BLaER1 treated with 17β-estradiol and CSF1 and Interleukin-3, amounts not matched to agents 10 nM and 100 nM (cell line): ENCODE data around the gene RNF13.

Experiments
- H3K27ac ChIP-seq, 11 experiments: shearing (Covaris generic); formaldehyde crosslinking; 2 replicates each; pipeline ENCODE4 v1.8.1; 2022
- H3K27me3 ChIP-seq, 11 experiments: shearing (Covaris generic); formaldehyde crosslinking; 2 replicates each; pipeline ENCODE4 v1.8.1; 2022
- H3K36me3 ChIP-seq, 11 experiments: shearing (Covaris generic); formaldehyde crosslinking; 2 replicates each; pipeline ENCODE4 v1.8.1; 2022
- H3K4me1 ChIP-seq, 10 experiments: shearing (Covaris generic); formaldehyde crosslinking; 2 replicates each; pipeline ENCODE4 v1.8.1; 2022
- H3K4me2 ChIP-seq, 11 experiments: shearing (Covaris generic); formaldehyde crosslinking; 2 replicates each; pipeline ENCODE4 v1.8.1; 2022
- H3K4me3 ChIP-seq, 10 experiments: shearing (Covaris generic); formaldehyde crosslinking; 2 replicates each; pipeline ENCODE4 v1.8.1; 2022
- H3K9ac ChIP-seq, 11 experiments: shearing (Covaris generic); formaldehyde crosslinking; 2 replicates each; pipeline ENCODE4 v1.8.1; 2022
- H3K9me3 ChIP-seq, 11 experiments: shearing (Covaris generic); formaldehyde crosslinking; replicated peaks in 1 of 11; 2 replicates each; pipeline ENCODE4 v1.8.1; 2022
- H4K20me1 ChIP-seq, 11 experiments: shearing (Covaris generic); formaldehyde crosslinking; 2 replicates each; pipeline ENCODE4 v1.8.1; 2022
- Cebpa-rat ChIP-seq, 11 experiments: shearing (Covaris generic); IDR thresholded peaks; 2 replicates each; pipeline ENCODE4 v1.8.1; 2022

Gene RNF13

DNA sequence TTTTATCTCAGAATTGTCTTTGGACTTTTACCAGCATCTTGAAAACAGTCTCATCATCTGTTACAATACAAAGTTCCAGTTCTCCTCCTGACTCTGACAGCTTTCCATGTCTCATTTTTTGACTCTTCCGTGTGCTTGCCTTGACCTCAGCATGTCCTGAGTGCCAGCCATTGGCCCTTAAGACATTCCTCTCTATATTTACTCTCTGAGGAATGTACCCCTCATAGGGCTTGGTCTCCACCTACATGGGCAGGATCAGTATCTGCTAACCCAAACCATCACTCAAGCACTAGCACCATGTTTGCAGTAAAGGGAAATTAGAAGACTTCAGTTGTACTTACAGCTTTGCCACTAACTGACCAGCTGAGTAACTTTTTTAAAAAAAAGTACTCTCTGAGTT, 36.8 kb upstream of the RNF13 start:
- Histone ChIP-seq H3K36me3 (no peaks in the 10 kb centered on the region), H3K27me3 (no peaks in the 10 kb centered on the region), H3K27ac (no peak overlapping the region), H3K9ac (no peak overlapping the region), H3K4me1 (peaks cover 1 to 17% (median 7%) of the 10 kb centered on the region in 10 experiments; a peak in 18 of 20 replicates), H3K4me3 (no peak overlapping the region), H4K20me1 (no peaks in the 10 kb centered on the region), H3K4me2 (no peak overlapping the region), H3K9me3 (no peaks in the 10 kb centered on the region)
- TF ChIP-seq Cebpa-rat (IDR thresholded peaks at IDR 0.05) = no peak

GRCh38 chr3:149777414-149778214, 35.4 kb upstream of the RNF13 start:
- Histone ChIP-seq H3K4me2 (no peak overlapping the region), H3K27ac (no peak overlapping the region), H3K27me3 (no peaks in the 10 kb centered on the region), H4K20me1 (no peaks in the 10 kb centered on the region), H3K36me3 (no peaks in the 10 kb centered on the region), H3K9ac (no peak overlapping the region), H3K9me3 (no peaks in the 10 kb centered on the region), H3K4me1 (peaks cover 7 to 31% (median 14%) of the 10 kb centered on the region in 10 experiments; a peak in 19 of 20 replicates), H3K4me3 (no peak overlapping the region)
- no peak for TF ChIP-seq Cebpa-rat (IDR thresholded peaks at IDR 0.05)

- Histone ChIP-seq H3K4me2 (peak overlapping the region; percentile 28 to 91 (median 67); a peak in 20 of 22 replicates), H3K9ac (peak overlapping the region in 3 of 11 experiments; percentile 54 to 66 (median 54); a peak in 3 of 22 replicates), H3K36me3 (no peaks in the 10 kb centered on the region), H3K4me3 (no peak overlapping the region; a peak in 1 of 20 replicates), H3K4me1 (peaks cover 7 to 52% (median 22%) of the 10 kb centered on the region in 10 experiments; a peak in 19 of 20 replicates), H3K9me3 (0 out of 22 replicates have a peak, but pooled peaks cover 0 to 4% (median 0%) of the 10 kb centered on the region in 11 experiments), H3K27ac (peak overlapping the region in 8 of 11 experiments; percentile 23 to 87 (median 64); a peak in 13 of 22 replicates), H4K20me1 (no peaks in the 10 kb centered on the region), H3K27me3 (no peaks in the 10 kb centered on the region)
- TF ChIP-seq Cebpa-rat (IDR thresholded peaks at IDR 0.05) = no peak
Measured at GRCh38 chr3:149781211-149781610, 31.8 kb upstream of the RNF13 start.

DNA sequence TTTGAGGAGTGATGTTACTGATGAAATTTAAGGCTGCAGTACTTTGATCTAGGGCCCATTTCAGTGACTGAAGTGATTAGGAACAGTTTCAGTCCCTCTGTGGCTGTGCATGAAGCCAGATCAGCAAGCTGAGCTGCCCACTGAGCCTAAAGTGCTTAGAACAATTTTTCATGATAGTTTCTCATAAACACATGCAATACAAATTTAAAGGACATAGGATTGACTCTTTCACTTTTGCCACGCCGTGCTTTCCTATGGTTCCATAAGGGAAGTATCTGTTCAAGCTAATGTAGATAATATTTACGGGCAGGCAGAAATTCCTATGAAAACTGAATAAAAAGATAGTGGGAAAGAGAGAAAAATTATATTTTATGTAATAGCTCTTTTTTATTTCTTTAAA, 31.3 kb upstream of the RNF13 start:
- Histone ChIP-seq H3K27ac (peak overlapping the region in 7 of 11 experiments; percentile 41 to 87 (median 67); a peak in 12 of 22 replicates), H3K9ac (peak overlapping the region in 3 of 11 experiments; percentile 36 to 54 (median 45); a peak in 4 of 22 replicates), H3K27me3 (no peaks in the 10 kb centered on the region), H3K4me2 (peak overlapping the region; percentile 28 to 91 (median 67); a peak in 18 of 22 replicates), H3K4me1 (peaks cover 7 to 52% (median 22%) of the 10 kb centered on the region in 10 experiments; a peak in 19 of 20 replicates), H3K4me3 (no peak overlapping the region; a peak in 1 of 20 replicates), H3K36me3 (no peaks in the 10 kb centered on the region), H3K9me3 (0 out of 22 replicates have a peak, but pooled peaks cover 0 to 4% (median 0%) of the 10 kb centered on the region in 11 experiments), H4K20me1 (no peaks in the 10 kb centered on the region)
- no peak for TF ChIP-seq Cebpa-rat (IDR thresholded peaks at IDR 0.05)

DNA sequence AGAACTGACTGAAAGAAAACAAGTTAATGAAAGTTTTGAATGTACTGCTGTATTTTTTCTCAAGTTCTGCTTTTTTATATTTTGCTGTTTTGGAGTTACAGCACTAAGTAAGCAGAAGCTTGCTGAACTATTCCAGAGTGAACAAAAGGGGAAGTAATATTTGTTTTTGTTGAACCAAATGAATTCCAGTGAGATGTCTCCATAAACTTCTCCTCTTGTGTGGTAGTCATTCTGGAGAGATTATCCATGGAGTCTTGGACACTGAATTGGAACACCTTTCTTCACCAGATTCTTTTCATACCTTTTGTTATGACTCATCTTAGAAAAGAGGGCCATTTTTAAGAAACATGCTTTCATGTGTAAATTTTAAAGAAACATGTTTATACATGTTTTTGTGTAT, 29.4 kb upstream of the RNF13 start:
- Histone ChIP-seq H3K9ac (peak overlapping the region in 4 of 11 experiments; percentile 9 to 74 (median 56); a peak in 6 of 22 replicates), H3K36me3 (no peaks in the 10 kb centered on the region), H3K4me3 (peak overlapping the region in 1 of 10 experiments; percentile 24; a peak in 1 of 20 replicates), H4K20me1 (no peaks in the 10 kb centered on the region), H3K4me2 (peak overlapping the region in 5 of 11 experiments; percentile 27 to 91 (median 80); a peak in 7 of 22 replicates), H3K27ac (peak overlapping the region in 7 of 11 experiments; percentile 28 to 87 (median 71); a peak in 15 of 22 replicates), H3K9me3 (0 out of 22 replicates have a peak, but pooled peaks cover 0 to 4% (median 0%) of the 10 kb centered on the region in 11 experiments), H3K27me3 (no peaks in the 10 kb centered on the region), H3K4me1 (peaks cover 7 to 64% (median 22%) of the 10 kb centered on the region in 10 experiments; a peak in 19 of 20 replicates)
- no peak for TF ChIP-seq Cebpa-rat (IDR thresholded peaks at IDR 0.05)

DNA sequence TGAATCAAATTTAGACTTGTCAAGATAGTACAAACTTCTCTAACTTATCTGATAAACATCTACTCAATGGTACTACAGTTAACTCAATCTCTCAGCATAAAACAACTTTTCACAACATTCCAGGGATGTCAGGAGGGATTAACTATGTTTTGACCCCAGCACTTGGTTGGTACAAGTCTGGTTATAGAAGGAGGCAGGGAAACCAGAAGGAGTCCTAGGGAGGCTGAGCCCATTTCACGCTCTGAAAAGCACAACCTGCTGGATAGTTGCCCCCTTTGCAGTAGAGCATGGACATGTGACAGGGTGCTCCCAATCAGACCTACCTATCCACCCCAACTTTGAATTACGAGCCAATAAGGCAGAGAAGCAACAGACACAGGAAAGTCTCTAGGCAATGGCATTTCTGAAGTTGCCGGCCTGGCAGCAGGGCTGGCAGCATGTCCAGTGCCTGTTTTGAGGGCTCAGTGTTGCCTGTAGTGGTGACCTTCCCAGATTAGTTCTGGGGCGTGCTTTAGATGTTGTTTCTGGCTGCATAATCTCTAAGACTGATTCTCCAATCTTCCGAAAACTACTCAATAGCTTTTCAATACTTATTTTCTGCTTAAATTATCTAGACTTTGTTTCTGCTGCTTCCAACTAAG, 28.8 kb upstream of the RNF13 start:
- Histone ChIP-seq H3K4me1 (peaks cover 7 to 66% (median 22%) of the 10 kb centered on the region in 10 experiments; a peak in 19 of 20 replicates), H3K27ac (peak overlapping the region in 8 of 11 experiments; percentile 21 to 87 (median 69); a peak in 14 of 22 replicates), H3K9ac (peak overlapping the region in 1 of 11 experiments; percentile 44; a peak in 2 of 22 replicates), H3K9me3 (0 out of 22 replicates have a peak, but pooled peaks cover 0 to 4% (median 0%) of the 10 kb centered on the region in 11 experiments), H3K27me3 (no peaks in the 10 kb centered on the region), H4K20me1 (no peaks in the 10 kb centered on the region), H3K4me3 (no peak overlapping the region), H3K36me3 (no peaks in the 10 kb centered on the region), H3K4me2 (peak overlapping the region in 6 of 11 experiments; percentile 15 to 91 (median 54); a peak in 10 of 22 replicates)
- no peak for TF ChIP-seq Cebpa-rat (IDR thresholded peaks at IDR 0.05)

GRCh38 chr3:149790268-149790667, 22.7 kb upstream of the RNF13 start:
- H3K4me3 ChIP-seq = no peak overlapping the region
- peaks cover 0 to 23% (median 0%) of the 10 kb centered on the region in 10 experiments; a peak in 3 of 20 replicates for H3K4me1 ChIP-seq
- TF ChIP-seq Cebpa-rat (IDR thresholded peaks at IDR 0.05) = no peak
- peak overlapping the region in 2 of 11 experiments; percentile 18 to 55; a peak in 1 of 22 replicates for H3K4me2 ChIP-seq
- H3K27me3 ChIP-seq = no peaks in the 10 kb centered on the region
- H3K36me3 ChIP-seq = no peaks in the 10 kb centered on the region
- no peak overlapping the region for H3K27ac ChIP-seq
- H4K20me1 ChIP-seq = no peaks in the 10 kb centered on the region
- no peak overlapping the region for H3K9ac ChIP-seq
- 0 out of 22 replicates have a peak, but pooled peaks cover 0 to 4% (median 0%) of the 10 kb centered on the region in 11 experiments for H3K9me3 ChIP-seq

DNA sequence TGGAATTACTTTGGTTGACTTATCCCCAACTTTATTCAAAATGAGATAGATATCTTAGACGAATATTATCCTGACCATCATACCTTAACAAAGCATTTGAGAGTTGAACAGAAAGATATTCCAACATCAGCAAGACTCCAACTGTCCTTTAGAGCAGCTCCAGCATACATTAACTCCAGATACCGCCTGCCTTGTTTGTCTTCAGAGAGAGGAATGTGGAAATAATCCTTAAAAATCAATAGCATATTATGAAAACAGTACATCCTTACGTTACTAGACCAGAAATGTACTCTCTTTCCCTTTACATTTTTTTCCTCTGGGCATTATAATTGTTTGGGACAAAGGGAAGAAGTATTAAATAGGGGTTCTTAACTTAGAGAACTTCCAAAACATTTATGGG, 22.3 kb upstream of the RNF13 start:
- no peaks in the 10 kb centered on the region for H3K27me3 ChIP-seq
- H3K36me3 ChIP-seq = no peaks in the 10 kb centered on the region
- H3K4me2 ChIP-seq = 0 out of 22 replicates have a peak overlapping the region, but pooled peaks of 1 of the 11 experiments have one; percentile 55
- H3K9me3 ChIP-seq = 0 out of 22 replicates have a peak, but pooled peaks cover 0 to 4% (median 0%) of the 10 kb centered on the region in 11 experiments
- no peak for TF ChIP-seq Cebpa-rat (IDR thresholded peaks at IDR 0.05)
- H3K27ac ChIP-seq = no peak overlapping the region
- H3K4me3 ChIP-seq = no peak overlapping the region
- H4K20me1 ChIP-seq = no peaks in the 10 kb centered on the region
- no peak overlapping the region for H3K9ac ChIP-seq
- H3K4me1 ChIP-seq = peaks cover 0 to 23% (median 0%) of the 10 kb centered on the region in 10 experiments; a peak in 3 of 20 replicates
